ENCODE measurements around the gene OR52B2. TPM values are rescaled to one million over a fixed set of nuclear protein-coding genes. Genes with fewer than 3 reads are reported as not detected.
"Not testable (repeated sequence)": the region's sequence is repeated elsewhere in the genome, so short reads cannot be mapped to it uniquely, and the experiment has no call there.

Gene OR52B2
- total RNA-seq, 1 experiment from 2014 or later, result not detected

- POLR2A ChIA-PET, result no interaction called here
- BruUV-seq (replicated peaks), result no TSS peak
These were observed 13.3 kb downstream of the OR52B2 start for GRCh38 chr11:6156628-6157359.

GRCh38 chr11:6152126-6152525 lies 18.0 kb downstream of the OR52B2 start:
- TF ChIP-seq CTCF (IDR thresholded peaks at IDR 0.05; ENCODE audit: unreplicated experiment), result no peak
- Mint-ChIP-seq H3K4me1 (ENCODE audit: insufficient read depth, unreplicated experiment) (no peaks in the 10 kb centered on the region), H3K36me3 (ENCODE audit: insufficient read depth, unreplicated experiment) (no peaks in the 10 kb centered on the region), H3K4me3 (ENCODE audit: unreplicated experiment) (no peak overlapping the region), H3K27me3 (ENCODE audit: insufficient read depth, unreplicated experiment) (no peaks in the 10 kb centered on the region), H3K9me3 (ENCODE audit: unreplicated experiment) (no peaks in the 10 kb centered on the region), H3K27ac (ENCODE audit: low read depth, unreplicated experiment) (no peak overlapping the region)
- no peak for DNase-seq (ENCODE audit: unreplicated experiment)
- intact Hi-C loops (cut with micrococcal nuclease), result no loop called here
- ChIA-PET POLR2A (no interaction called here), CTCF (no interaction called here)
- BruUV-seq (replicated peaks), result no TSS peak

More at GRCh38 chr11:6156628-6157359, 13.3 kb downstream of the OR52B2 start:
- no peak for DNase-seq (ENCODE audit: unreplicated experiment)
- no peaks in the 10 kb centered on the region for H3K27me3 Mint-ChIP-seq (ENCODE audit: insufficient read depth, unreplicated experiment)
- no peaks in the 10 kb centered on the region for H3K9me3 Mint-ChIP-seq (ENCODE audit: unreplicated experiment)
- no peak overlapping the region for H3K4me3 Mint-ChIP-seq (ENCODE audit: unreplicated experiment)
- CTCF ChIA-PET, result interaction anchor here (0.6 to 1.0 kb wide), 2 partner anchors 207 to 550 kb away, joined by 3 to 8 read pairs; no protein-coding TSS in a partner anchor
- H3K27ac Mint-ChIP-seq (ENCODE audit: low read depth, unreplicated experiment), result no peak overlapping the region
- H3K36me3 Mint-ChIP-seq (ENCODE audit: insufficient read depth, unreplicated experiment), result no peaks in the 10 kb centered on the region
- intact Hi-C loops (cut with micrococcal nuclease), result no loop called here
- TF ChIP-seq CTCF (IDR thresholded peaks at IDR 0.05; ENCODE audit: unreplicated experiment), result no peak
- H3K4me1 Mint-ChIP-seq (ENCODE audit: insufficient read depth, unreplicated experiment), result no peaks in the 10 kb centered on the region

DNA sequence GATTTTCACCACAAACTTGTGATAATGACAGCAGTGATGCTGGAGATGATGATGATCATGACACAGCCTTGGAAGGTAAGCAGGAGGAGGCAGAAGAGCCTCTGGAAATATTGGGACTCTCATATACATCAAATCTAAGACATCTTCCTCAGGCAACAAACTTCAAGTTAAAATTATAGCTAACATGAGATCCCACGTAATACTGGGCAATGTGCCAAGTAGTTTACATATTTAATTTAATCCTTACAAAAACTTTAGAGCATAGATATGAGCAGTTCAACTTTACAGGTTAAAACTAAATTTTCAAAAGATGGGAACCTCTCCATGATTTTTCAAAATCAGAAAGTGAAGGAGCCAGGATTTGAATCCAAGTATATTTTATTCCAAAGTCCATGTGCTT lies 19.0 kb downstream of the OR52B2 start:
- no peak for TF ChIP-seq CTCF (IDR thresholded peaks at IDR 0.05; ENCODE audit: unreplicated experiment)

DNA sequence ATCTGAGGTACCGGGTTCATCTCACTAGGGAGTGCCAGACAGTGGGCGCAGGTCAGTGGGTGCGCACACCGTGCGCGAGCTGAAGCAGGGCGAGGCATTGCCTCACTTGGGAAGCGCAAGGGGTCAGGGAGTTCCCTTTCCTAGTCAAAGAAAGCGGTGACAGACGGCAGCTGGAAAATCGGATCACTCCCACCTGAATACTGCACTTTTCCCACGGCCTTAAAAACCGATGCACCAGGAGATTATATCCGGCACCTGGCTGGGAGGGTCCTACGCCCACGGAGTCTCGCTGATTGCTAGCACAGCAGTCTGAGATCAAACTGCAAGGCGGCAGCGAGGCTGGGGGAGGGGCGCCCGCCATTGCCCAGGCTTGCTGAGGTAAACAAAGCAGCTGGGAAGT lies 26.4 kb downstream of the OR52B2 start:
- peaks cover 26% of the 10 kb centered on the region for H3K27me3 Mint-ChIP-seq (ENCODE audit: insufficient read depth, unreplicated experiment)
- POLR2A ChIA-PET; H3K9me3 Mint-ChIP-seq (ENCODE audit: unreplicated experiment); H3K27ac Mint-ChIP-seq (ENCODE audit: low read depth, unreplicated experiment); H3K4me1 Mint-ChIP-seq (ENCODE audit: insufficient read depth, unreplicated experiment); H3K4me3 Mint-ChIP-seq (ENCODE audit: unreplicated experiment); CTCF ChIA-PET; H3K36me3 Mint-ChIP-seq (ENCODE audit: insufficient read depth, unreplicated experiment); intact Hi-C loops (cut with micrococcal nuclease); DNase-seq (ENCODE audit: unreplicated experiment); BruUV-seq (replicated peaks): not testable (repeated sequence)

More for the DNA sequence above, 19.0 kb downstream of the OR52B2 start:
- intact Hi-C loops (cut with micrococcal nuclease), result no loop called here
- H3K27me3 Mint-ChIP-seq (ENCODE audit: insufficient read depth, unreplicated experiment), result no peaks in the 10 kb centered on the region
- H3K4me1 Mint-ChIP-seq (ENCODE audit: insufficient read depth, unreplicated experiment), result no peaks in the 10 kb centered on the region
- DNase-seq (ENCODE audit: unreplicated experiment), result no peak
- CTCF ChIA-PET, result interaction anchor here (0.6 to 0.7 kb wide), 2 partner anchors 16 to 171 kb away, joined by 3 to 4 read pairs; no protein-coding TSS in a partner anchor
- no peak overlapping the region for H3K4me3 Mint-ChIP-seq (ENCODE audit: unreplicated experiment)
- POLR2A ChIA-PET, result no interaction called here
- H3K27ac Mint-ChIP-seq (ENCODE audit: low read depth, unreplicated experiment), result no peak overlapping the region
- H3K36me3 Mint-ChIP-seq (ENCODE audit: insufficient read depth, unreplicated experiment), result no peaks in the 10 kb centered on the region
- H3K9me3 Mint-ChIP-seq (ENCODE audit: unreplicated experiment), result no peaks in the 10 kb centered on the region
- BruUV-seq (replicated peaks), result no TSS peak

All from MCF 10A (cell line).